NCI-H1436 treated with DMSO at 0.1 percent for 48 hours (cell line): ENCODE data around the gene F13A1.

ENCODE experiments used
- DNase-seq: peaks from one replicate; lab custom pipeline; 2025; lab: John Stamatoyannopoulos, UW

F13A1 gene

DNA sequence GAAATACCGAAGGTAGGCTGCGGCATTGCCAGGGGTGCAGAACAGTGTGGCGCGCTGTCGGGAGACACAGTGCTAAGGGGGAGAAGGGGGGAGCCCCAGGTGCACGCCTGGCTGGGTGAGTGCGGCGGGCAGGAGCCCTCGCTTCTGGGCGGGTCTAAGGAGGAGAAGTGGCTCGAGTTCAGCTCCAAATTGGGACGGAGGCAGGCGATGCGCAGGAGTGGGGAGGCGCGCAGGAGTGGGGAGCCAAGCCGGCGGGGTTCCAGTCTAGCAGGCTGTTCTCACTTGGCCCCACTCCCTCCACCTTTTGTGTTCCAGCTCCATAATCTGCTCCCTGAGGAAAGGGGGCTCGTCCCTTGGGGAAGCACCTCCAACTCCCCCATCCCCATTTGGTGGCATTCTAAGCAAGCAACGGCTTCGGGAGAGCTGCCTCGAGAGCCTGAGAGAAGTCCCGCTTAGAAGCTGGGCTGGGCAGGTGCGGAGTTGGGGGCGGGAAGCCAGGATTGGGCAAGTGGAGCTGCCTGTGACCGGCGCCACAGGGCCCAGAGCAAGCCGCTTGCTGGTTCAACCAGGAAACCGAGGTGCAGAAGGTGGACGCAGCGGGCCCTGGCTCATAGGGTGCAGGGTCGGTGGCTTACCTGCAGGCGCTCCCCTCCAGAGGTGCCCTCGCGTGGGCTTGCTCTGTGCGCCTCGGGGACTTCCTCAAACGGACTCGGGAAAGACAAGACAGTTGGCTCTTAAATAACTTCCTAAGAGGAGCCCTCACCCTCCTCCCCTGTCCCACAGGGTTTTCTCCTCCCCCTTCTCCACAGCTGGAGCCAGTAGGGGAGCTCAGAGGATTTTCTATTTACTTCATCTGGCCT is at the start of gene F13A1:
F13A1 (minus strand) TSS at position 711 of the 860 bp plus-strand sequence. CDS start 1,998 bp downstream, outside the sequence.
- no peak for DNase-seq

DNA sequence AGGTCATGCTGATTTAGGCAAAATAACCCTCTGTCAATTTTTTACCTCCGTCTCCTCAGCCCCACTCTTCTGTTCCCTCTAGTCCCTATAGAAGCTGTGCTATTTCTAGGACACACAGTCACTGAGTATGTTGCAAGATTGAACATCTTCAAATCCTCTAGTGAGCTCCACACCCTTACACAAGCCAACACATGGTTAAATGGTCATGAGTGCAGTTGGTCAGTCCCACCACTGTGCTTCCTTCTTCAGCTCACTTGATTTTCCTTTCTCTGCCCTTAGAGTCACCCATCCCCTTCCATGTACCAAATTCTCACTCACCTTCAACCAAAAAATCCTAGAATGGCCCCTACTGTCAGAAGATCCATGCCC is 48.2 kb upstream of the F13A1 start:
- no peak for DNase-seq

DNA sequence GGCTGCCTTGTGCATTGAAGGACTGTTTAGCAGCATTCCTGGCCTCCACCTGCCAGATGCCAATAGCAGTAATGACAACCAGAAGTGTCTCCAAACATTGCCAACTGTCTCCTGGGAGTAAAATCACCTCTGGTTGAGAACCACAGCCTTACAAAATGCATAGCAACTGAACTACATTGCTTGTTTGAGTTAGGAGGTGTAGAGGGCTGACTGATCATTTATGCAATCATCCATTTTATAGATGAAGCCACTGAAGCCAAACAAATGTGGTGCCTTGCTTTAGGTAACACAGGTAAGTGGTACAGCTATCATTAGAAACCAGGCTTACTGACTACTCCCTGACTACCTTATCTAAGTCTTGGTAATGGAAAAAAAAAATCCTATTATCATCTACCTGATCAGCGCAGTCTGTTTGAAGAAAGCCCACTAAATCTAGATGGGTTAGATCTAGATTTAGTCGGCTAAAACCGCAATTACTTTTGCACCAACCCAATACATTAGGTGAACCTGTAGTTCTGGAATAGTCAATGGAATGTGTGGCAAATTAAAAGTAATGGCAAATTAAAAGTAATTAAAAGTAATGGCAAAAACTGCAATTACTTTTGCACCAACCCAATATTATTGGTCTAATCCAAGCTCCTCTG is 47.7 kb upstream of the F13A1 start:
- no peak for DNase-seq

GRCh38 chr6:6366803-6367202 is 46.3 kb upstream of the F13A1 start:
- no peak for DNase-seq

DNA sequence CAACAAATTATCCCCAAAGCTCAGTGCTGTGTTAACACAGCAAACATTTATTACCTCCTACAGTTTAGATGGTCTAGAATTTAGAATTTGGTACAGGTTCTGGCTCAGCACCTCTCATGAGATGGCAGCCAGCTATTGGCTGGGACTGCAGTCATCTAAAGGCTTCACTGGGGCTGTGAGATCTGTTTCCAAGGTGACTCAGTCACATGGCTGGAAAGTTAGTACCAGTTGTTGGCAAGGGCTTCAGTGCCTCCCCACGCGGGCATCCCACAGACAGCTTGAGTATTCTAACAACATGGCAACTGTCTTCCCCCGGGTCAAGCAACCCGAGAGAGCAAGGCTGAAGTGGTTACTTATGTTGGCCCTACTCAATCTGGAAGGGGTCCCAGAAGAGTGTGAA is 44.8 kb upstream of the F13A1 start:
- DNase-seq = no peak

GRCh38 chr6:6362056-6362840 is 41.8 kb upstream of the F13A1 start:
- no peak for DNase-seq

GRCh38 chr6:6357530-6357929 is 37.1 kb upstream of the F13A1 start:
- no peak for DNase-seq

DNA sequence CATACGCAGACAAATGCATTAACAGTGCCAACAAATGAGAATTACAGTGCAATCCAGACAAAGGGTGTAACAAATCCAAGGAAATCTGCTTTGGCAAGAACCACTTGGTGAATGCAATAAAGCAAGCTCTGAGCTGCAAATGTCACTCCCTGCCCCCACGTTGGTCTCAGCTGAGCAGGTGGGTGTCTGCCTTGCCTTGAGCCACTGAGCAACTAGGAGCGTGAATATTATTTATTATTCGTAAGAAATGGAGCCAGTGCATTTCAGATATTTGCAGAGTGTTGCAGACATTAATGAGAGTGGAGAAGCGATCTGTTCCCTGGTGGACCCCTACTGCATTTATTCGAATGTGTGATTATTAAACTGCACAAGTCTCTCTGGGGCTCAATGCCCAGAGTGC is 36.6 kb upstream of the F13A1 start:
- DNase-seq = no peak

- DNase-seq = no peak
Observed at GRCh38 chr6:6352772-6353171, 32.3 kb upstream of the F13A1 start.

DNA sequence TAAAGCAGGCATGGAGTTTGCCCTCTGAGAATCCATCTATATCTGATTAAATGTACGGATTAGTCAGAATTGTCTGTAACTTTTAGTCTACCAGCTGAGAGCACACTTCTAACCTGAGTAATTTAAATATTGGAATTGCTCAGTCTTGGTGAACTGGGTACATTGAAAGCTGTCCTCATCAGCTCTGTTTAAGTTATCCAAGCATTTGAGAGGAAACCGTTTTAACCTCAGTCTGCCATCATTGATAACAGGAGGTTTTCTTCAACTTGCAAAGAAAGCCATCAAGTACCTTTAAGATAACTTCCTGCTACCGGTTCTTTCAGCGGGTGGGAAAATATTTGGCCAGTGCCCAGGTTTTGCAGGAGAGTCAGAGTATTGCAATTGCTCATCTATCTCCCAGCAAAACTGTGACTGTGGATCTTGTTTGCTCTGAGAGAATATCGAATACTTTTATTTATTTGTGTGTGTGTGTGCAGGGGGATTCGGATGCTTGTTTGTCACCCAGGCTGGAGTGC is 31.1 kb upstream of the F13A1 start:
- DNase-seq = no peak

GRCh38 chr6:6350696-6351095 is 30.2 kb upstream of the F13A1 start:
- no peak for DNase-seq

DNA sequence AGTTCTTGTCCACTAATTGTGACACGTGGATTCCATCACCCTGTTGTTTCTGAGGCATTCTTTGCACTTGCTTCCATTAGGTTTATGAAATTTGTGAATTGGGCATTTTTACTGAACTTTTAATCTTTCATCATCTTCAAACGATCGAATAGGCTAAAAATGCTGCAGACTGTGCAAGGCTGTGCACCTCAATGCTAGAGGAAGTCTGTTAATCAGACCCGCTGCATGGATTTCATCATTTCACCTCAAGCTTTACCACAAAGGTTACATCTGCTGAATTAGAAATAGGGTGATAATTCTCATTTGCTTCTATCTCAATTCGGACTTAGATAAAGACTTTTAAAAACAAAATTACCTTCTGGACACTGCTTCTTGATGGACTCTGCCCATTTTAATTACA is 27.8 kb upstream of the F13A1 start:
- DNase-seq = no peak

- DNase-seq = no peak
Observed at GRCh38 chr6:6346427-6347023, 26.1 kb upstream of the F13A1 start.

DNA sequence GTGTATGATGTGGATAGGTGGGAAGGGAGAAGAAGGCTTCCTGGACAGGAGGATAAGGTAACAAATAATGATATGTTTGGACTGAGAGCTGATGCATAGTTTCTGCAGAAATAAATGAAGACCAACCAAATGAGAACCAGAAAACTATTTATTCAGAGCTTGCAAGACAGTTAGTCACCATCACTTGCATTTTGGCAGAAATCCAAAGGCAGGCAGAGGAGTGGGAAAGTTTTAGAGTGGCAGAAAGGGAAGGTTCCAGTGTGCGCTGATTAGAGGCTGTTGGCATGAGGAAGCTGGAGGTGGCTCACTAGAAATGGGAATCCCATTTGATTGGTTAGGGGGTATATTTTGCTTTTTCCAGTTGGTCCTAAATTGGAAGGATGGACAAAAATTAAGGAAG is 13.0 kb upstream of the F13A1 start:
- DNase-seq = no peak

GRCh38 chr6:6332811-6333244 is 12.4 kb upstream of the F13A1 start:
- no peak for DNase-seq

DNA sequence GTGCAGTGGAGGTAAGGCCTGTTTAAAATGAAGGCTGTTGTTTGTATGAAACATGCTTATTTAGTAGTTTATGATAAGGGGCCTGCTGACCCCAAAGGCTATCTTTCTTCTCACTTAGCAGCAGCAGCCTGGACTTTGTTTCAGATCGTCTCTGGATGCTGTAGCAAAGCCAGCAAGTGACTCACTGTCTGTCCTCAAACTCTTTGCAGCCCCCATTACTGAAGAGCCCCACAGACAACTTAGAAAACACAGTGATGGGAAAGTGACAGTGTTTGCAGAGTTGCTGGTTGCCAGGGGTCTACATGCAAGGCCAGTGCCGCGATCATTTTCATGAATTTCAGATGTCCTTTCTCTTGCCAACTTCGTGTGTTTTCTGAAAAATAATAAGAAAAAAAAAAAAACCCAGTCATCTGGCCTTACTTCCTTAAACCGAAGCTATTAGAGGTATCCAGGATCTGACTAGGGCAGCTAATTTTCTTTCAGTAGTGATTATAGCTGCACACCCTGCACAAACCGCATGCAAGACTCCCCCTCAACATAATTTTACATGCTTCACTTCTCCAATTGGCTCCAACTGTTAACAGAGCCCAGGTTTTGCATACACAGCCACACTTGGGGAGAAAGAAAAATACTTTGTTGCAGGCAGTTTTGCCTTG is 11.6 kb upstream of the F13A1 start:
- no peak for DNase-seq

DNA sequence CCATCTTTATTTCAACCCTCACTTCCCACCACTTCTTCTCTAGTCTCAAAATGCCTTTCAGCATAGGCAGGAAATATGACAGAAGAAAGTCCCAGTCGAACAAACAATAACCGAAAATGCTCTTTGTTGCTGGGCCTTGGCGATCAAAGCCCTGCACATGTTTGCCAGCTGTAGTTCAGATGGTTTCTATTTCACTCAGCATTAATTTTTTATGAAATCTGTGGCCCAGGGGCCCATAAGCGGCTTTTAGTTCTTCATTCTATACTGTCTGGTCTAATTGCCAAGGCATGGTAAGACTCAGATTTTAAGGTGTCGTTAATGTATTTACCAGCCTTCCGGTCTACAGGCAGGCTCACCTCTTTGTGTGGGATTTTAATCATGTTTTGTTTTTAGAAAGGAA is 10.9 kb upstream of the F13A1 start:
- no peak for DNase-seq

DNA sequence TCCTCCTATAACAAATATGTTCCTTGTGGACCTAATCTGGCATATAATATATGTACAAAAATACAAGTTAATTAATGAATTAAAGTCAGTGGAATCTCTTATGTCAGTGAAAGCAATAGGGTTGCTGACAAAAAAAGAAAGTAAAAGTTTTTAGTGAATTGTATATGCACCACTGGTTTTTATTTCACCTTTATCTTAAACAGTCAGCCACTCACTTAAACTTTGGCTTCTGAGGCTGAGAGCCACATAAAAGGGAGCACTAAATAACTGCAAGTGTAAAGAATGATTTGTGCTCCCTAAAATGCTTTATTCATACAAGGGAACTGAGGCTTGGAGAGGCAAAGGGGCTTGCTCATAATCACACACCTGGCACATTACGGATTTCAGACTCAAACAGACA is 9.9 kb upstream of the F13A1 start:
- no peak for DNase-seq

- DNase-seq = no peak
Observed at GRCh38 chr6:6328451-6328850, 8.0 kb upstream of the F13A1 start.

DNA sequence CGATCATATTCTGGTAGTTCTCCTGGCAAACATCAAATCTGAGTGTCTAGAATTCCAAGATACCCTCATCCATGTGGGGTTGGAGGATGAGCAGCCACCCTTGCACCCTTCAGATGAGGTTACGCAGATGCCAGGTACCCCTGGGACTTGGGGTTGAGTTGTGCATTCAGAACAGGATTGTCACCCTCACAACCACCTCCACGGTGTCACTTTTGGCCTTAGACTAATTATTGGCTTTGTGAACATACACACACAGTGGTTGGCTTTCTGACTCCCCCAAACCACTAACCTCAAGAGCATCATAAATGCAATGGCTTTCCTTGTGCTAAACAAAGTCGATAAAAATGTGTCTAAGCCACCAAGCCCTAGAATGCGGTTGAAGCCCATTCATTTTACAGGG is 2.9 kb upstream of the F13A1 start:
- no peak for DNase-seq

GRCh38 chr6:6320901-6321300 is 439 bp upstream of the F13A1 start:
- DNase-seq = no peak
